Activated naive CD8-positive, alpha-beta T cell treated with anti-CD3 and anti-CD28 coated beads for 36 hours (primary cell): ENCODE measurements around the gene AKR1B1. TPM values are rescaled to one million over a fixed set of nuclear protein-coding genes. Genes with fewer than 3 reads are reported as not detected.

Experiments
- DNase-seq: peaks from one replicate; pipeline ENCODE4 v3.0.0; 2021
- H3K27ac Mint-ChIP-seq: one replicate; pipeline ENCODE4 v1.8.0; 2022; ENCODE audit warnings: mild to moderate bottlenecking, moderate library complexity, mixed read lengths
- H3K27me3 Mint-ChIP-seq: one replicate; pipeline ENCODE4 v1.8.0; 2022; ENCODE audit warnings: mild to moderate bottlenecking, mixed read lengths
- H3K36me3 Mint-ChIP-seq: one replicate; pipeline ENCODE4 v1.8.0; 2021; ENCODE audit warnings: mild to moderate bottlenecking, mixed read lengths
- H3K4me1 Mint-ChIP-seq: one replicate; pipeline ENCODE4 v1.8.0; 2021; ENCODE audit warnings: mixed read lengths
- H3K4me3 Mint-ChIP-seq: one replicate; pipeline ENCODE4 v1.8.0; 2022; ENCODE audit warnings: mild to moderate bottlenecking, moderate library complexity, mixed read lengths
- H3K9me3 Mint-ChIP-seq: one replicate; pipeline ENCODE4 v1.8.0; 2022; ENCODE audit warnings: mixed read lengths
- total RNA-seq, 2 experiments: library from RNA; stranded (reverse); gene quantifications; one replicate each; pipeline ENCODE4 v1.2.3, GENCODE V29; 2021

AKR1B1 gene
- total RNA-seq, 2 experiments from 2014 or later = 116 TPM

DNA sequence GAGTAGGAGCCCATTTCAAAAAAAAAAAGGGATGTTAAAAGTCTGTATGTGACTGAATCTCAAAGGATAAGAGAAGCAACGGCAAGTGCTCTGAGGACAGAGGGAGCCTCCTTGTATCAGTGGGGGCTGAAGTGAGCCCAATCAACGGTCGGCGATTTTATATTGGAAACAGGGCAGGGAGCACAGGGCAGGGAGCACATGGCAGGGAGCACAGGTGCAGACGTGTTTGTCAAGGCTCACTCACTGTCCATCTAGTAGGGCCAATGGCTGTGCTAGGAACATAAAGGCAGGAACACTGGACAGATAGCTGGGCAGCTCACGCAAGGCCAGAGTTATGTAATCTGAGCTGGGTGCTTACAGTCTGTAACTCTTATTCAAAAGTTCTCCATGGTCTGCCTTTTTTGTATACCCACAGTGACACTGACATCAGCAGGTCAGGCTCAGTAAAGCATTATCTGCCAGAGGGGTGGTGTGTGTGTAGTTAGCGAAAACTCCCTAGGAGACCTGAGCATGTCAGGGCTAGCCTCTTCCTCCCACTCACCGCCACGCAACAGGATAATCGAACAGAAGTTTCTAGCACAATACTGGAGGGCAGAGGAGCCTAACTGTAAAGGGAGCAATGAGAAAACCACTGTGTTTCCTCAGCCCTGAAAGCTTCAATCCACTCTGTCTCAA is 15.4 kb downstream of the AKR1B1 start:
- Mint-ChIP-seq H3K36me3 (peaks cover 40% of the 10 kb centered on the region), H3K4me3 (no peak overlapping the region), H3K4me1 (no peaks in the 10 kb centered on the region), H3K27me3 (no peaks in the 10 kb centered on the region), H3K27ac (no peak overlapping the region), H3K9me3 (peaks cover 2% of the 10 kb centered on the region)
- no peak for DNase-seq

DNA sequence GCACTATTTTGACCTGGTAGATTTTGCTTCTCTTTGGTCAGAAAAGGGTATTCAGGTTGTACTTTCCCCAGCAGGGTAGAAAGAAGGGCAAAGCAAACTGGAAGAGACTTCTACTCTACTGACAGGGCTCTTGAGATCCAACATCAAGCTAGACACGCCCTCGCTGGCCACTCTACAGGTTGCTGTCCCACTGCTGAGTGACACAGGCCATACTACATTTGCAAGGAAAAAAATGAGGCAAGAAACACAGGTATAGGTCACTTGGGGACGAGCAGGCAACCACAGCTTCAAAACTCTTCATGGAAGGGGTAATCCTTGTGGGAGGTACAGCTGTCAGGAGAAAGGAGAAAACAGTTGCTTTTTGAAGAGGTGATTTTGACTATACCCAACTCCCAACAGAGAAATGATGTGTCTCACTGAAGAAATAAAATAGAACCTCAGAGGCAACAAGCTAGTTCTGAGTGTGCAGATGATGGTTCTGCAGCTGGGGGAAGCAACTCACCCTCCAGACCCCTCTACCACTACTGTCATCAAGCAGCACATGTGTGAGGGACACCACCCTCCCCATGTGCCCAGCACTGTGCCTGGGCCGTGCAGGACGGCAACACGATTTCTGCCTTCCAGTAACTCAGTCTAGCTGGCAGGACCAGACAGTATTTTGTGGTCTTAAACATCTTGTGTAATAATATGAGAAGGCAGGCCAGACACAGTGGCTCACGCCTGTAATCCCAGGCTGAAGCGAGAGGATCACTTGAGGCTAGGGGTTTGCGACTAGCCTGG is 16.3 kb downstream of the AKR1B1 start:
- DNase-seq = no peak
- Mint-ChIP-seq H3K36me3 (peaks cover 42% of the 10 kb centered on the region), H3K27me3 (no peaks in the 10 kb centered on the region)

DNA sequence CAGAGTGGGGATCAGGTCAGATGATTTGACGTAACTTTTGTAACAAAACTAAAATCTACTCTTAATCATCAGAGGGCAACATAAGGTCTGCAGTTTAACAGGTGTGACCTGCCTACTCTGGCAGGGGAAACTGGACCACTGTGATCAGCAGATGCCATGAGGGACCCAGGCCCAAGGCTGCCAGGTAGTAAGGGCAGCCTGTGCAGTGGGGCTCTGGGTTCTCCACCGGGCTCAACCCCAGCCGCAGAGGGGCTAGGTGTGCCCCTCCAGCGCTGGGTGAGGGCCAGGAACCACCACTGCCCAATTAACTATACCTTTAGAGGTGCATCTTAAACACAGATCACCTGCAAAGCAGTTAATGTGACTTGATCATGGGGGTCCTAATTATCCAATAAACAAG is 17.6 kb downstream of the AKR1B1 start:
- Mint-ChIP-seq H3K4me3 (no peak overlapping the region), H3K36me3 (peaks cover 34% of the 10 kb centered on the region), H3K9me3 (peaks cover 3% of the 10 kb centered on the region), H3K27ac (no peak overlapping the region), H3K27me3 (no peaks in the 10 kb centered on the region), H3K4me1 (no peaks in the 10 kb centered on the region)
- DNase-seq = no peak

More for the DNA sequence above, 16.3 kb downstream of the AKR1B1 start:
- no peak overlapping the region for H3K27ac Mint-ChIP-seq
- H3K4me3 Mint-ChIP-seq = no peak overlapping the region
- H3K4me1 Mint-ChIP-seq = no peaks in the 10 kb centered on the region
- H3K9me3 Mint-ChIP-seq = peaks cover 3% of the 10 kb centered on the region

DNA sequence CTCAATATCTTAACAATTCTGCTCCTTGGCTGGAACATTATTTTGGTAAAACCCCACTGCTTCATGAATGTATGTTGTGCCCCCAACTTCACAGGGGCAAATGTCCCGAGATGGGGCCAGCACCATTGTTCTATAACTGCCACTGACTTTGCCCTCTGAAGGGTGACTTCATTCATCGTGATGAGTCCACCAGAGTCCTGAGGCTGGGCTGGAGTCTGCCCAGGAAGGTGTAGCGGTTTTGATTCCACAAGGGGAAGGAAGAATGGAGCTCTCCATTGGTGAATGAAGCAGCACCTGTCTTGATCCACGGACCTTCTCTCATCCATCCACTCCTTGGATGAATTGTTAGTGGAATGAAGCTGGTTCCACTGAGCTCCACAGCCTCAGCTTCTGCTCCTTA is 18.4 kb downstream of the AKR1B1 start:
- no peaks in the 10 kb centered on the region for H3K4me1 Mint-ChIP-seq
- H3K4me3 Mint-ChIP-seq = no peak overlapping the region
- no peak overlapping the region for H3K27ac Mint-ChIP-seq
- no peaks in the 10 kb centered on the region for H3K27me3 Mint-ChIP-seq
- DNase-seq = no peak
- H3K36me3 Mint-ChIP-seq = peaks cover 33% of the 10 kb centered on the region
- peaks cover 3% of the 10 kb centered on the region for H3K9me3 Mint-ChIP-seq

DNA sequence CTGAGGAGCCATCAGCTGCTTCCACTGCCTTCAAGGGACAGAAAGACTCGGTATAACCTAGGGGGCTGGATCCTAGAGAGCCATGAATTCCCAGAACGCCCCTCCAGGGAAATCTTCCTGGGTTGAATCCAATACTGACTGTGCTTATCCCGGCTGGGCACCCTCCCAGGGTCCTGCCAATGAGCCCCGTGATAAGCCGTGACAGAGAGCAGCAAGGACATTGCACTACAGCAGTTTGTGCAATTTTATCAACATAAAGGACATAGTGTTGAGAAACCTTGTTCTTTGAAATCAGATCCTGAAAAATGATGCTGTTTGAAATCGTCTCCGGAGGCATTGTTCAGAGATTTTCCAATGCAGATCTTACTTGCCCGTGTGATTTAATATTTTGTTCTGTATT is 18.8 kb downstream of the AKR1B1 start:
- Mint-ChIP-seq H3K27ac (no peak overlapping the region), H3K4me1 (no peaks in the 10 kb centered on the region), H3K9me3 (peaks cover 3% of the 10 kb centered on the region), H3K4me3 (no peak overlapping the region), H3K36me3 (peaks cover 32% of the 10 kb centered on the region), H3K27me3 (no peaks in the 10 kb centered on the region)
- no peak for DNase-seq

- DNase-seq = no peak
- Mint-ChIP-seq H3K27me3 (no peaks in the 10 kb centered on the region), H3K4me1 (no peaks in the 10 kb centered on the region), H3K36me3 (peaks cover 26% of the 10 kb centered on the region), H3K4me3 (no peak overlapping the region), H3K27ac (no peak overlapping the region), H3K9me3 (peaks cover 3% of the 10 kb centered on the region)
These were observed 20.0 kb downstream of the AKR1B1 start for GRCh38 chr7:134438946-134439345.

- no peak for DNase-seq
- Mint-ChIP-seq H3K4me3 (no peak overlapping the region), H3K36me3 (peaks cover 8% of the 10 kb centered on the region), H3K9me3 (peaks cover 3% of the 10 kb centered on the region), H3K27ac (no peak overlapping the region), H3K4me1 (peaks cover 9% of the 10 kb centered on the region), H3K27me3 (peaks cover 6% of the 10 kb centered on the region)
These were observed 23.6 kb downstream of the AKR1B1 start for GRCh38 chr7:134435161-134435920.

DNA sequence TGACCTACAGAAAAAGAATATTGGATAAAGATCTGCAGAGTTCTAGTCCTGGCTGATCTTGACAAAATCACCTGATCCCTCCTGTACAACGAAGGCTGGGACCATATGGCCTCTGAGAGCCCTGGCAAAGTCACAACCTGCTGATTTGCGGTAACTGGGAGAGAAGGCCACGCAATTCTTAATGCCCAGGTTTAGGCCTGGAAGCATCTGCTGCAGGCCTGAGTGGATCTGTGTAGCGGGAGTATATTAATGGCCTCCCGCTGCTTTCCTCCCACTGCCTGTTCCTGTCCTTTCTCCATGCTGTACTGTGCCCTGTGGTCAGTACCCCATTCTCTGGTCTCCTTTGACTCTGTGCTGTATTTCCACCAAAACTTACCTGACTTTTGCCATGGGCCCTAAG is 24.2 kb downstream of the AKR1B1 start:
- H3K27me3 Mint-ChIP-seq = peaks cover 6% of the 10 kb centered on the region
- peaks cover 9% of the 10 kb centered on the region for H3K4me1 Mint-ChIP-seq
- peaks cover 3% of the 10 kb centered on the region for H3K9me3 Mint-ChIP-seq
- H3K27ac Mint-ChIP-seq = no peak overlapping the region
- no peak for DNase-seq
- peaks cover 5% of the 10 kb centered on the region for H3K36me3 Mint-ChIP-seq
- H3K4me3 Mint-ChIP-seq = no peak overlapping the region

DNA sequence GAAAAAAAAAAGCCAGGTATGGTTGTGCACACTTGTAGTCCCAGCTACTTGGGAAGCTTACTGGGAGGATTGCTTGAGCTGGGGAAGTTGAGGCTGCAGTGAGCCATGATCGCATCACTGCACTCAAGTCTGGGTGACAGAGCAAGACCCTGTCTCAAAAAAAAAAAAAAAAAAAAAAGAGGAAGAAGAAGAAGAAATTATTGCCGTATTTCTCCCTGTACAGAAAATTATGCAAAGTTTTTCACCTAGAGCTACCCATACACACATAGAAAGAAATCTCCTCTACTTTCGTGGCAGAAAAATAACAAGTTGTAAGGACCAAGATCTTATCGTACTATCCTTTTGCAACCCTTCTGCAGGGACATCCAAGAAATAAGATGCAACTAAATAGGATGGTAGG is 25.5 kb downstream of the AKR1B1 start:
- H3K4me1 Mint-ChIP-seq = peaks cover 9% of the 10 kb centered on the region
- peaks cover under 1% of the 10 kb centered on the region for H3K9me3 Mint-ChIP-seq
- no peak overlapping the region for H3K27ac Mint-ChIP-seq
- no peak overlapping the region for H3K4me3 Mint-ChIP-seq
- H3K27me3 Mint-ChIP-seq = peaks cover 6% of the 10 kb centered on the region
- DNase-seq = no peak
- H3K36me3 Mint-ChIP-seq = peaks cover under 1% of the 10 kb centered on the region

DNA sequence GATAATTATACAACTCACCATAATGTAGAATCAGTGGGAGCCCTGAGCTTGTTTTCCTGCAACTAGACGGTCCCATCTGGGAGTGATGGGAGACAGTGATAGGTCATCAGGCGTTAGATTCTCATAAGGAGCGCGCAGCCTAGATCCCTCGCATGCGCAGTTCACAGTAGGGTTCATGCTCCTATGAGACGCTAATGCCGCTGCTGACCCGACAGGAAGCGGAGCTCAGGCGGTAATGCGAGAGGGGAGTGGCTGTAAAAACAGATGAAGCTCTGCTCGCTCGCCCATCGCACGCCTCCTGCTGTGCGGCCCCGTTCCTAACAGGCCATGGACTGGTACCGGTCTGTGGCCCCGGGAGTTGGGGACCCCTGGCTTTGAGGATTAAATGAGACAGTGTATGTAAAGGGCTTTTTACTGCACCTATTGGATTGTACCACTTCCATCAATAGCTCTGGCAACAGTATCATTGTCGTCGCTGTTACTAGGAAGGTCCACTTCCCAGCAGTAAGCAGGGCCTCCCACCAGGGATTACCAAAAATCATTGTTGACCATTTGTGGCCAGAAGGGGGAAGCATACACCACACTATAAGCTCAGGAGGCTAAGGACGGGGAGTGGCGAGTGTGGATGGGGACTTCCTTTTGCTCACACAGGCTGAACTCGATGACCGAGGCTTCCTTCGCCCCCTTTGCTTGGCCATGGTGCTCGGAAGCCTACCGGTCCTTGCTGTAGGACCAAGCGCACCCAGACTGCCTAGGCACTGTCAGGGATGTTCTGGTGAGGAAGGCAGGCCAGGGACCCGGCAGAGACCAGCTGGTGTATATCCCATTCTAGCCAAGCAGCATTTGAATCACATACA is 26.4 kb downstream of the AKR1B1 start:
- peaks cover 9% of the 10 kb centered on the region for H3K4me1 Mint-ChIP-seq
- H3K27ac Mint-ChIP-seq = peak overlapping the region; percentile 86
- peak; percentile 81 for DNase-seq
- H3K4me3 Mint-ChIP-seq = peak overlapping the region; percentile 80
- H3K36me3 Mint-ChIP-seq = no peaks in the 10 kb centered on the region
- peaks cover 6% of the 10 kb centered on the region for H3K27me3 Mint-ChIP-seq
- H3K9me3 Mint-ChIP-seq = no peaks in the 10 kb centered on the region

GRCh38 chr7:134431815-134432214 is 27.1 kb downstream of the AKR1B1 start:
- peaks cover 6% of the 10 kb centered on the region for H3K27me3 Mint-ChIP-seq
- no peak overlapping the region for H3K27ac Mint-ChIP-seq
- no peak for DNase-seq
- H3K36me3 Mint-ChIP-seq = no peaks in the 10 kb centered on the region
- no peaks in the 10 kb centered on the region for H3K9me3 Mint-ChIP-seq
- peak overlapping the region; percentile 80 for H3K4me3 Mint-ChIP-seq
- peaks cover 9% of the 10 kb centered on the region for H3K4me1 Mint-ChIP-seq

DNA sequence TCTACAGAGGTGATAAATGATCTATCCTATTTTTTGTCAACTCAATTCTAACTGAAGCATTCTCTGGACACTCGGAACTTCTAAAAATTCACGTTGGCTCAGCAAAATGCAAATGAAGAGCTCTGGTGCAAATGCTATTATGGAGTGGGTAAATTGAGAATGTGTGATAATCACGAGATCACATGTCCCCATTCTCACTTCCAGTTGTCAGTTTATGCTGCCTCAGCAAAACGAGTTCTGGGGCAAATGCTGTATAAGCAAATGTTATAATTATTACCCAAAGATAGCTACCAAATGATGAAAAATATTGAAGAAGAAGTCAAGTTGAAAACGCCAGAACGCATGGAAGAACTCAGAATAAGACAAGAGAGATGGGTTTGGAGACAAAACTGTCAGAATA is 29.4 kb downstream of the AKR1B1 start:
- Mint-ChIP-seq H3K27me3 (peaks cover 6% of the 10 kb centered on the region), H3K36me3 (no peaks in the 10 kb centered on the region), H3K4me1 (peaks cover 9% of the 10 kb centered on the region), H3K27ac (no peak overlapping the region), H3K4me3 (no peak overlapping the region), H3K9me3 (no peaks in the 10 kb centered on the region)
- no peak for DNase-seq

DNA sequence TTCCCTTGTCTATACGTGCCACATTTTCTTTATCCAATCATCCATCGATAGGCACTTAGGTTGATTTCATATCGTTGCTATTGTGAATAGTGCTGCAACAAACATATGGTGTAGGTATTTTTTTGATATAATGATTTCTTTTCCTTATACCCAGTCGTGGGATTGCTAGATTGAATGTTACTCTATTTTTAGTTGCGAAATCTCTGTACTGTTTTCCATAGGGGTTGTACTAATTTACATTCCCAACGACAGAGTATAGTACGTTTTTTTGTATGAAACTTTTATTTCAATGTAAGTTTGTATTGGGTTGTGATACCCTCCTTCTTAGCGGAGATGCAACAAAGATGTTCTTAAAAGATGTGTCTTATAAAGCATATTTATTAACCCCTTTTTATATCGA is 30.0 kb downstream of the AKR1B1 start:
- Mint-ChIP-seq H3K27ac (no peak overlapping the region), H3K36me3 (no peaks in the 10 kb centered on the region), H3K4me1 (peaks cover 9% of the 10 kb centered on the region), H3K27me3 (peaks cover 6% of the 10 kb centered on the region), H3K9me3 (no peaks in the 10 kb centered on the region), H3K4me3 (no peak overlapping the region)
- no peak for DNase-seq

GRCh38 chr7:134427896-134428295 is 31.0 kb downstream of the AKR1B1 start:
- peaks cover 6% of the 10 kb centered on the region for H3K27me3 Mint-ChIP-seq
- H3K27ac Mint-ChIP-seq = no peak overlapping the region
- peaks cover 9% of the 10 kb centered on the region for H3K4me1 Mint-ChIP-seq
- DNase-seq = no peak
- no peak overlapping the region for H3K4me3 Mint-ChIP-seq
- H3K36me3 Mint-ChIP-seq = no peaks in the 10 kb centered on the region
- no peaks in the 10 kb centered on the region for H3K9me3 Mint-ChIP-seq
